HEK293 (cell line): ENCODE measurements around the gene IGFLR1.

Experiments used
- BCL11A ChIP-seq: fragments of 450-650 bp; formaldehyde crosslinking; IDR thresholded peaks from 2 replicates; pipeline ENCODE4 v1.5.1; 2016; ENCODE audit warnings: low read depth, missing biosample characterization, missing genetic modification characterization
- RBAK ChIP-seq: fragments of 450-650 bp; formaldehyde crosslinking; IDR thresholded peaks from 2 replicates; pipeline ENCODE4 v1.5.1; 2016; ENCODE audit warnings: missing biosample characterization, missing genetic modification characterization
- SALL2 ChIP-seq: fragments of 450-650 bp; formaldehyde crosslinking; IDR thresholded peaks from 2 replicates; pipeline ENCODE4 v1.5.0; 2017; ENCODE audit warnings: missing biosample characterization, mild to moderate bottlenecking, missing genetic modification characterization, borderline replicate concordance
- SP2 ChIP-seq: fragments of 450-650 bp; formaldehyde crosslinking; IDR thresholded peaks from 2 replicates; pipeline ENCODE4 v1.5.1; 2016; ENCODE audit warnings: missing biosample characterization, missing genetic modification characterization
- ZNF175 ChIP-seq: fragments of 450-650 bp; formaldehyde crosslinking; IDR thresholded peaks from 2 replicates; pipeline ENCODE4 v1.5.1; 2016; ENCODE audit warnings: missing biosample characterization, missing genetic modification characterization
- ZNF350 ChIP-seq: fragments of 450-650 bp; formaldehyde crosslinking; IDR thresholded peaks from 2 replicates; pipeline ENCODE4 v1.5.0; 2017; ENCODE audit warnings: missing biosample characterization, mild to moderate bottlenecking, missing genetic modification characterization
- TF ChIP-seq, protein P1 (sequence below): fragments of 450-650 bp; formaldehyde crosslinking; conservative IDR thresholded peaks from 2 replicates; pipeline ENCODE4 v1.5.1; 2016; ENCODE audit warnings: low read depth, missing biosample characterization, missing genetic modification characterization
- TF ChIP-seq, protein P2 (sequence below): fragments of 450-650 bp; formaldehyde crosslinking; optimal IDR thresholded peaks from 2 replicates; pipeline ENCODE3; 2016; ENCODE audit warnings: missing biosample characterization, mild to moderate bottlenecking, missing genetic modification characterization
- TF ChIP-seq, protein P3 (sequence below): fragments of 450-650 bp; formaldehyde crosslinking; IDR thresholded peaks from 2 replicates; pipeline ENCODE4 v1.5.1; 2016; ENCODE audit warnings: missing biosample characterization, missing genetic modification characterization
- TF ChIP-seq, protein P4 (sequence below): fragments of 450-650 bp; IDR thresholded peaks from 2 replicates; pipeline ENCODE4 v1.5.1; 2018; ENCODE audit warnings: missing biosample characterization, mild to moderate bottlenecking, missing genetic modification characterization
- TF ChIP-seq, protein P5 (sequence below): fragments of 450-650 bp; formaldehyde crosslinking; IDR thresholded peaks from 2 replicates; pipeline ENCODE4 v1.5.1; 2016; ENCODE audit warnings: missing biosample characterization, missing genetic modification characterization, low read depth

DNA sequence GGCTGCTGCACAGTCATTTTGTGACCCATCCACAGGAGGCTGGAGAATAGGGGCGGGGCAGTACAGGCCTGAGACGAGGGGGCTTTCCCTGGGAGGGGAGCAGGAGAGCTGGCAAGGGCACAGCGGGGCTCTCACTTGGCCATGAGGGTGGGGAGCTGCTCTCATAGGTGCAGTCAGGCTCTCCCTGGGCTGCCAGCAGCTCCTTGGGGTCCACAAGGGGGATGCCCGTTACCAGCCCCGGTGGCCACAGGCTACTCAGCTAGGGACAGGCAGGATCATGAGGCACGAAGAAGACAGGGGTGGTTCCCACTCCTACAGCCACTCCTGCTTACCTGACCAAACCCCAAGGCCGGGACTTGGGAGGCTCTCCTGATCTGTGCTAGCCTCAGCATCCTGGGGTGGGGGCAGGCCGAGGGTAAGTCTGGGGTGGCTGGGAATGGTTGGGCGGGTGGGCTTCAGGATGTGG, 49.6 kb upstream of the IGFLR1 start:
- TF ChIP-seq RBAK (tag by site-specific recombination) (no peak), SP2 (no peak), ZNF175 (tag by site-specific recombination) (no peak), ZNF350 (tag by site-specific recombination) (no peak), BCL11A (tag by site-specific recombination) (no peak), SALL2 (tag by site-specific recombination) (no peak)
- TF ChIP-seq, protein P1, sequence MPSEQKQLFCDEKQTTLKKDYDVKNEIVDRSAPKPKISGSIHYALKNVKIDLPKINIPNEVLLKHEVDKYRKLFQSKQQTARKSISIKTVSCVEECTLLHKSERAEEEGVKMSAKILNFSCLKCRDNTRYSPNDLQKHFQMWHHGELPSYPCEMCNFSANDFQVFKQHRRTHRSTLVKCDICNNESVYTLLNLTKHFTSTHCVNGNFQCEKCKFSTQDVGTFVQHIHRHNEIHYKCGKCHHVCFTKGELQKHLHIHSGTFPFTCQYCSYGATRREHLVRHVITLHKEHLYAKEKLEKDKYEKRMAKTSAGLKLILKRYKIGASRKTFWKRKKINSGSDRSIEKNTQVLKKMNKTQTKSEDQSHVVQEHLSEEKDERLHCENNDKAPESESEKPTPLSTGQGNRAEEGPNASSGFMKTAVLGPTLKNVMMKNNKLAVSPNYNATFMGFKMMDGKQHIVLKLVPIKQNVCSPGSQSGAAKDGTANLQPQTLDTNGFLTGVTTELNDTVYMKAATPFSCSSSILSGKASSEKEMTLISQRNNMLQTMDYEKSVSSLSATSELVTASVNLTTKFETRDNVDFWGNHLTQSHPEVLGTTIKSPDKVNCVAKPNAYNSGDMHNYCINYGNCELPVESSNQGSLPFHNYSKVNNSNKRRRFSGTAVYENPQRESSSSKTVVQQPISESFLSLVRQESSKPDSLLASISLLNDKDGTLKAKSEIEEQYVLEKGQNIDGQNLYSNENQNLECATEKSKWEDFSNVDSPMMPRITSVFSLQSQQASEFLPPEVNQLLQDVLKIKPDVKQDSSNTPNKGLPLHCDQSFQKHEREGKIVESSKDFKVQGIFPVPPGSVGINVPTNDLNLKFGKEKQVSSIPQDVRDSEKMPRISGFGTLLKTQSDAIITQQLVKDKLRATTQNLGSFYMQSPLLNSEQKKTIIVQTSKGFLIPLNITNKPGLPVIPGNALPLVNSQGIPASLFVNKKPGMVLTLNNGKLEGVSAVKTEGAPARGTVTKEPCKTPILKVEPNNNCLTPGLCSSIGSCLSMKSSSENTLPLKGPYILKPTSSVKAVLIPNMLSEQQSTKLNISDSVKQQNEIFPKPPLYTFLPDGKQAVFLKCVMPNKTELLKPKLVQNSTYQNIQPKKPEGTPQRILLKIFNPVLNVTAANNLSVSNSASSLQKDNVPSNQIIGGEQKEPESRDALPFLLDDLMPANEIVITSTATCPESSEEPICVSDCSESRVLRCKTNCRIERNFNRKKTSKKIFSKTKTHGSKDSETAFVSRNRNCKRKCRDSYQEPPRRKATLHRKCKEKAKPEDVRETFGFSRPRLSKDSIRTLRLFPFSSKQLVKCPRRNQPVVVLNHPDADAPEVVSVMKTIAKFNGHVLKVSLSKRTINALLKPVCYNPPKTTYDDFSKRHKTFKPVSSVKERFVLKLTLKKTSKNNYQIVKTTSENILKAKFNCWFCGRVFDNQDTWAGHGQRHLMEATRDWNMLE (tag by site-specific recombination) = no peak
- TF ChIP-seq, protein P2, sequence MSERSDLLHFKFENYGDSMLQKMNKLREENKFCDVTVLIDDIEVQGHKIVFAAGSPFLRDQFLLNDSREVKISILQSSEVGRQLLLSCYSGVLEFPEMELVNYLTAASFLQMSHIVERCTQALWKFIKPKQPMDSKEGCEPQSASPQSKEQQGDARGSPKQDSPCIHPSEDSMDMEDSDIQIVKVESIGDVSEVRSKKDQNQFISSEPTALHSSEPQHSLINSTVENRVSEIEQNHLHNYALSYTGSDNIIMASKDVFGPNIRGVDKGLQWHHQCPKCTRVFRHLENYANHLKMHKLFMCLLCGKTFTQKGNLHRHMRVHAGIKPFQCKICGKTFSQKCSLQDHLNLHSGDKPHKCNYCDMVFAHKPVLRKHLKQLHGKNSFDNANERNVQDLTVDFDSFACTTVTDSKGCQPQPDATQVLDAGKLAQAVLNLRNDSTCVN (tag by site-specific recombination) = no peak
- TF ChIP-seq, protein P3, sequence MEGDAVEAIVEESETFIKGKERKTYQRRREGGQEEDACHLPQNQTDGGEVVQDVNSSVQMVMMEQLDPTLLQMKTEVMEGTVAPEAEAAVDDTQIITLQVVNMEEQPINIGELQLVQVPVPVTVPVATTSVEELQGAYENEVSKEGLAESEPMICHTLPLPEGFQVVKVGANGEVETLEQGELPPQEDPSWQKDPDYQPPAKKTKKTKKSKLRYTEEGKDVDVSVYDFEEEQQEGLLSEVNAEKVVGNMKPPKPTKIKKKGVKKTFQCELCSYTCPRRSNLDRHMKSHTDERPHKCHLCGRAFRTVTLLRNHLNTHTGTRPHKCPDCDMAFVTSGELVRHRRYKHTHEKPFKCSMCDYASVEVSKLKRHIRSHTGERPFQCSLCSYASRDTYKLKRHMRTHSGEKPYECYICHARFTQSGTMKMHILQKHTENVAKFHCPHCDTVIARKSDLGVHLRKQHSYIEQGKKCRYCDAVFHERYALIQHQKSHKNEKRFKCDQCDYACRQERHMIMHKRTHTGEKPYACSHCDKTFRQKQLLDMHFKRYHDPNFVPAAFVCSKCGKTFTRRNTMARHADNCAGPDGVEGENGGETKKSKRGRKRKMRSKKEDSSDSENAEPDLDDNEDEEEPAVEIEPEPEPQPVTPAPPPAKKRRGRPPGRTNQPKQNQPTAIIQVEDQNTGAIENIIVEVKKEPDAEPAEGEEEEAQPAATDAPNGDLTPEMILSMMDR (tag by site-specific recombination) = no peak
- TF ChIP-seq, protein P4, sequence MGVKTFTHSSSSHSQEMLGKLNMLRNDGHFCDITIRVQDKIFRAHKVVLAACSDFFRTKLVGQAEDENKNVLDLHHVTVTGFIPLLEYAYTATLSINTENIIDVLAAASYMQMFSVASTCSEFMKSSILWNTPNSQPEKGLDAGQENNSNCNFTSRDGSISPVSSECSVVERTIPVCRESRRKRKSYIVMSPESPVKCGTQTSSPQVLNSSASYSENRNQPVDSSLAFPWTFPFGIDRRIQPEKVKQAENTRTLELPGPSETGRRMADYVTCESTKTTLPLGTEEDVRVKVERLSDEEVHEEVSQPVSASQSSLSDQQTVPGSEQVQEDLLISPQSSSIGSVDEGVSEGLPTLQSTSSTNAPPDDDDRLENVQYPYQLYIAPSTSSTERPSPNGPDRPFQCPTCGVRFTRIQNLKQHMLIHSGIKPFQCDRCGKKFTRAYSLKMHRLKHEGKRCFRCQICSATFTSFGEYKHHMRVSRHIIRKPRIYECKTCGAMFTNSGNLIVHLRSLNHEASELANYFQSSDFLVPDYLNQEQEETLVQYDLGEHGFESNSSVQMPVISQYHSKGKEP (tag by site-specific recombination) = no peak
- TF ChIP-seq, protein P5, sequence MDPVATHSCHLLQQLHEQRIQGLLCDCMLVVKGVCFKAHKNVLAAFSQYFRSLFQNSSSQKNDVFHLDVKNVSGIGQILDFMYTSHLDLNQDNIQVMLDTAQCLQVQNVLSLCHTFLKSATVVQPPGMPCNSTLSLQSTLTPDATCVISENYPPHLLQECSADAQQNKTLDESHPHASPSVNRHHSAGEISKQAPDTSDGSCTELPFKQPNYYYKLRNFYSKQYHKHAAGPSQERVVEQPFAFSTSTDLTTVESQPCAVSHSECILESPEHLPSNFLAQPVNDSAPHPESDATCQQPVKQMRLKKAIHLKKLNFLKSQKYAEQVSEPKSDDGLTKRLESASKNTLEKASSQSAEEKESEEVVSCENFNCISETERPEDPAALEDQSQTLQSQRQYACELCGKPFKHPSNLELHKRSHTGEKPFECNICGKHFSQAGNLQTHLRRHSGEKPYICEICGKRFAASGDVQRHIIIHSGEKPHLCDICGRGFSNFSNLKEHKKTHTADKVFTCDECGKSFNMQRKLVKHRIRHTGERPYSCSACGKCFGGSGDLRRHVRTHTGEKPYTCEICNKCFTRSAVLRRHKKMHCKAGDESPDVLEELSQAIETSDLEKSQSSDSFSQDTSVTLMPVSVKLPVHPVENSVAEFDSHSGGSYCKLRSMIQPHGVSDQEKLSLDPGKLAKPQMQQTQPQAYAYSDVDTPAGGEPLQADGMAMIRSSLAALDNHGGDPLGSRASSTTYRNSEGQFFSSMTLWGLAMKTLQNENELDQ (tag by site-specific recombination) = no peak
